Effector CD8-positive, alpha-beta T cell (primary cell): ENCODE measurements around the gene AEBP1.
"Not testable (repeated sequence)": the region's sequence is repeated elsewhere in the genome, so short reads cannot be mapped to it uniquely, and the experiment has no call there.

Experiments
- DNase-seq: peaks from one replicate; lab custom pipeline; 2025; lab: John Stamatoyannopoulos, UW

AEBP1 gene

GRCh38 chr7:44117801-44118429 lies 13.8 kb downstream of the AEBP1 start:
- DNase-seq, result no peak

GRCh38 chr7:44119829-44120380 lies 15.8 kb downstream of the AEBP1 start:
- DNase-seq, result no peak

- no peak for DNase-seq
These were observed 16.2 kb downstream of the AEBP1 start for GRCh38 chr7:44120395-44120794.

DNA sequence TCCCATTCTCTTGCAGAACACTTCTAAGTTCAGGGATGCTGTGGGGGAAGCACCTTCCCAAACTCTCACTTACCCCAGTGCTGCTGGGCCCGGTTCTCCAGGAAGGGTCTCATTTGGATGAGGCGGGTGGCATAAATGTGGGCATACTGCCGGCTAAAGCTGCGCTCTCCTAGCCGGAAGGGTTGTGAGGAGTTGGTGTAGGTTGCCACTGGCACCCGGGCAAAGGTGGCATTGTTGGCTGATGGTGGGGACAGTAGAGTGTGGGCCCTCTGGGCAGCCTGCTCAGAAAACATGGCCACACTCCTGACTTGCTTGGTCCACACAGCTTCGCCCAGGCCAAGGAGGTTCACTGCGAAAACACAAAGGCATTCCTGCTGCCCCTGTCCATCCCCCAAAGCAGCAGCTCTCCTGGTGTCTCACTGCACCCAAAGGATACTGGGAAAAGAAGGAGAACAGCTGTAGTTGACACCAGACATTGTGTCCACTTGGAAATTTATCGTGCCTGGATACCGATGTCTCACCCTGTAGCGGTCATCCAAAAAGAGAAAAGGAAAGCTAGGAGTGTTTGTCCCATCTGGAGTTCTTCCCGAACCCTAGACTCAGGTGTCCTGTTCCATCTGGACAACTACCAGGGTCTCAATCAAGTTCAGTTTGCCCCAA lies 17.7 kb downstream of the AEBP1 start:
- DNase-seq, result no peak

- no peak for DNase-seq
These were observed 18.4 kb downstream of the AEBP1 start for GRCh38 chr7:44122529-44122928.

GRCh38 chr7:44123190-44124003 lies 19.3 kb downstream of the AEBP1 start, which contains the start of gene POLD2:
Gene POLD2, minus strand, starts transcription at chr7:44123548. Its CDS starts 1,495 bp downstream, at chr7:44122053.
- peak; percentile 94 for DNase-seq

DNA sequence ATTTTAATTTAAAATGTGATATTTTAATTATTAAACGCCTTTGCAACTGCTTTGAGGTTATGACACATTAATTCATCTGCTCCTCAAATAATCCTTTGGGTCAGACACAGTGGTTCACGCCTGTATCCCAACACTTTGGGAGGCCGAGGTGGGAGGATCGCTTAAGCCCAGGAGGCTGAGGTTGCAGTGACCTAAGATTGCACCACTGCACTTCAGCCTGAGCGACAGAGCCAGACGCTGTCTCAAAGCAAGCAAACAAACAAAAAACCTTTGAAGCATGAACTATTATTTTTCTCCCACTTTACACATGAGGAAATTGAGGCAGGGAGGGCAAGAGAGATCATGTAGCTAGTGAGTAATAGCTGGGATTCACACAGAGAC lies 20.7 kb downstream of the AEBP1 start:
- DNase-seq, result no peak

DNA sequence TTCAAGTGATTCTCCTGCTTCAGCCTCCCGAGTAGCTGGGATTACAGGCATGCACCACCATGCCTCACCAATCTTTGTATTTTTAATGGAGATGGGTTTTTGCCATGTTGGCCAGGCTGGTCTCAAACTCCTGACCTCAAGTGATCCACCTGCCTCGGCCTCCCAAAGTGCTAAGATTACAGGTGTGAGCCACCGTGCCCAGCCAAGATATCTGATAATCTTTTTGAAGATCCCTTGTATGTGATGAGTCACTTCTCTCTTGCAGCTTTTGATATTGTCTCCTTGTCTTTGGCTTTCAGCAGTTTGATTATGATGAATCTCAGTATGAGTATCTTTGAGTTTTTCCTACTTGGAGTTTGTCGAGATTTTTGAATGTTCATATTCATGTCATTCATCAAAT lies 22.4 kb downstream of the AEBP1 start:
- DNase-seq, result not testable (repeated sequence)

- no peak for DNase-seq
These were observed 23.0 kb downstream of the AEBP1 start for GRCh38 chr7:44127161-44127560.

- DNase-seq, result no peak
These were observed 24.8 kb downstream of the AEBP1 start for GRCh38 chr7:44128721-44129582.

DNA sequence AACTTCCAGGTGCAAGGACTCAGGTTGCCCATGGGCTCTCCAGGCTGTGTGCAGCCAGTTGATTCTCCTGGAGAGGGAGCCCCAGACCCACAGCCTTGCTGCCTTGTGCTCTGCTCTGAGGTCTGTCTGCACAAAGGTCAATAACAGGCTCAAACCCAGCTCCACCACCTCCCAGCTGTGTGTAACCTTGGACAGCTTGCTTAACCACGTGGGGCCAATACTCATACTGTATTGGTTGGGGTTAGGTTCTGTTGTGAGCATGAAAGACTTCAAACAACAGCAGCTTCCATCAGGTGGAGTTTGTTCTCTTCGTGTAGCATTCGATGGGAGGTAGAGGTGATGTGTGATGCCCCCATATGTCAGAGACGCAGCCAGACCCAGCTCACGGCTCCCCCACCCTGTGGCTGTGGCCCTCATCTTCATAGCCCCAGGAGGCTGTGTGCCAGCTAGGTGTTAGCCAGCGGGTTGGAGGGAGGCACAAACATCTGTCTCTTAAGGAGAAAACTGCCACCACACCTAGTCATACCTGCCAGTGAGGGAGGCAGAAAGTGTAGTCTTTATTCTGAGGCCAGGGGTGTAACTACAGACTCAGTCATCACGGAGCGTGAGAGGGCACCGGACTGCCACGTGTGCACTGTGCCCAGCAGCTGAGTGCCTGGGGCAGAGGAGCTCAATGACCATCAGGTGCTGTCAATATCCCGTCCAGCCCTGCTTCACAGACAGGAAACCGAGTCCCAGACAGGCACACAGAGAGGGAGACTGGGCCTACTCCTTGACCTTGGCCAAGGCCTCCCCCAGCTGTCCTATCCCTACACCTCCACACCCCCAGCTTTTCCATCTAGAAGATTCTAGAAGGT lies 27.3 kb downstream of the AEBP1 start:
- no peak for DNase-seq

DNA sequence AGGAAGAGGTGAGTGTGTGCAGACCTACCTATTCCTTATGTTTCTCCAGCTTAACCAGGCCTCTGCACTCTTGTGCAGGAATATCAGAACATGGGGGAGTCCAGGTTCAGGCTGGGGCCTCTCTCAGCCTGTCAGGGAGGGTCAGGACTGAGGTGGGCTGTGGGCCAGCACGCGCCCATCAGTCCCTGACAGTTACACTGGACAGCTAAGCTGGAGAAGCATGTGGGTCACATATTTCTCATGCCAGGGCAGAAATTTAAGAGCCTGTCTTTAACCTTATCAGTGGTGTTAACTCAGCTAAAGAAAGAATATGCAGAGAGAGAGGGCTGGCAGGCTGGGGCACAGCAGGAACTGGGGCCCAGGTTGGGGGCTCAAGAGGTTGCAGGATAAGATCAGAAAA lies 27.9 kb downstream of the AEBP1 start:
- DNase-seq, result no peak

DNA sequence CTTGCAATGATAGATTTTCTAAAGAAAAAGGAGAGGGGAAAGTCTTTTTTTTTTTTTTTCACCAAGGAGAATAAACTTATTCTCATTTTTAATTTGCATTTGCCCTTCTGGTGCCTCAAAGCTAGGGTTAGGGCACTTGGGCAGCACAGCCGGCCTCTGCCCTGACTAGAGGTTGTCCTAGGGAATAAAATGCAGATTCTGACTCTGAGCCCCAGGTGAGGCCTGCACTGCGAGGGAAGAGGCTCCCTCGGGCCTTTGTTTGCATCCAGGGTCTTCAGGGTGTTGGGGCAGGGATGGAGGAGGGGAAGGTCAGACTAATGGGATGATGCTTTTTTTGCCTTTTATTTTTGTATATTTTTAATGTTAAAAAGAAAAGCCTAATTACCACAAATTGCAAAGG lies 29.1 kb downstream of the AEBP1 start:
- DNase-seq, result no peak

GRCh38 chr7:44134943-44135628 lies 30.9 kb downstream of the AEBP1 start:
- no peak for DNase-seq

DNA sequence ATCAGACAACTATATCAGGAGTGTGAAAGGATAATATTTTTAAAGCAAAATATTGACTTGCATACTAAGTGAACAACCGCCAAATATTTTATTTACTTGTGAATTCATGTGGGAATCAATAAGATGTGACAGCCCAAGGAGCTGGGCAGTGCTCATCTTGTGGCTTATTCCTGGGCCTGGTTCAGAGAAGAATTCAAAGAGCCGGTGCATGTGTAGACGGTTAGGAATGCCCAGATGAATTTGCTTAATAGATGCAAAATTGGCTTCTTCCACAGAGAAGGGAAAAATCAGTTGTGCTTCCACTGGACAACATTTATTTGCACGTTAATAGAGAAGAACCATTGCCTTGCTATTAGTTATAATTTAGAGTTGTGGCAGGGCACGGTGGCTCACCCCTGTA lies 32.6 kb downstream of the AEBP1 start:
- no peak for DNase-seq

- no peak for DNase-seq
These were observed 34.6 kb downstream of the AEBP1 start for GRCh38 chr7:44138698-44139097.

DNA sequence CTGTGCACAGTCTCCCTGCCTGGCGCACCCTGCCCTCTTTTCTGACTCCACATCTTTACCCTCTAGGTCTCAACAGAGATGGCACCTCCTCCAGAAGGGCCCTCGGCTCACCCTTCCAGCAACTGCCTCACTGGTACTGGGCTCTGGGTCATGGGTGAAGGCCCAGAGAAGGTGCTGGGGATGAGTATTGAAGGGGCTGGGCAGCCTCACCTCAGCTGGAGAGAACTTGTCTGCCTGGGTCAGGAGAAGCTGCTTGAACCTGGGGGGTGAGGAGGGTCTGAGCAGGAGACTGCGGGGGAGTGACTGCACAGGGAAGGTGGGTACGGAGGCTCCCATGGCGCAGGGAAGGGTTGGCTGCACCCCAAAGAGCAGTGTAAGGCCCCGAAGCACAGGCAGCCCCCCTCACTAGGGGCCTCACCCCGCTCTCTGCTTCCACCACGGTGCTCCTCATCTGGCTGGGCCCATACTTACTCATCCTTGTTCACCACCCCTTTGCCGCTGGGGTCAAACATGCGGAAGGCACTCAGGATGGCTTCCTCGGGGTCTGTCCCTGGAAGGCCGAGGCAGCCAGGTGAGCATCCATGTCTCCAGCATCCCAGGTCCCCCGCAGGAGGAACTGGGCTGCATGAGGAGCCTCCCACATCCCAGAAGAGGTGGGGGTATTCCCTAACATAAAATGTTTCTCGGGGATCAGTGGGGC lies 35.3 kb downstream of the AEBP1 start:
- DNase-seq, result no peak

- DNase-seq, result no peak
These were observed 36.2 kb downstream of the AEBP1 start for GRCh38 chr7:44140341-44140740.

DNA sequence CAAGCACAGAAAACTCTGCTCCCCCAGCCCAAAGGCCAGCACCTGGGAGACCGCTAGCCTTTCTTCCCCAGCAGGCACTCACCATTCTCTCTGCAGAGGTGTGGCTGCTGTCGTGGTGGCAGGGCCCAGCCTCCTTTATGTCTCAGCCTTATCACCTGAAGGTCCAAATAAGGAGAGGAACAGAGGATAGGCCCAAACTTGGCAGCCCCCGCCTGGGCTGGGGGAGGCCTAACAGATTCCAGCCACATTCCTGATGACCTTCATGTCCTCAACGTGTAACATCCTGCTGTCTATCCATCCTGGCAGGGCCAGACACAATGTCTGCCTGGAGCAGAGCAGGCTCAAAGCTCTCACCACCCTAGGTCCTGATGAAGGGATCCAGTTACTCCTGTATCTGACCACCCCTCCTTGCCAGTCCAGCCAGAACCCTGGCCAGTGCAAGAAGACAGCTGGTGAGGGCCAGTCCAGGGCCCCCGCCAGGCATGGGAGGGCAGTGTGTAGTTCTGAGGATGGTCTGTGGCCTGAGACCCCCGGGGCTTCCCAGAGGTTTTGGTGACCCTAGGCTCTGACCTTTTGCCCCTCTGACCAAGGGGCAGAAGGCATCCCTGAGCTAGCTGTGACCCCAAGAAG lies 37.2 kb downstream of the AEBP1 start, which contains the start of gene MYL7:
Gene MYL7, minus strand, starts transcription at position 112 of the 630 bp plus-strand sequence. Its CDS starts 27 bp downstream, at position 85.
- DNase-seq, result no peak
